ENCODE results near the gene SFTPD. TPM values are rescaled to one million over a fixed set of nuclear protein-coding genes. Genes with fewer than 3 reads are reported as not detected.
"Not testable (repeated sequence)": the region's sequence is repeated elsewhere in the genome, so short reads cannot be mapped to it uniquely, and the experiment has no call there.

SFTPD gene
- total RNA-seq, 3 donors from 2014 or later = 0.29 to 0.40 (median 0.33) TPM

- Mint-ChIP-seq H3K36me3 (ENCODE audit: insufficient read depth) (no peaks in the 10 kb centered on the region), H3K9me3 (no peaks in the 10 kb centered on the region)
- DNase-seq = no peak
Observed at GRCh38 chr10:79923145-79923544, 25.8 kb downstream of the SFTPD start.

GRCh38 chr10:79922011-79922412, 26.9 kb downstream of the SFTPD start:
- H3K4me1 Mint-ChIP-seq (ENCODE audit: low read depth); DNase-seq; H3K9me3 Mint-ChIP-seq; H3K36me3 Mint-ChIP-seq (ENCODE audit: insufficient read depth); H3K4me3 Mint-ChIP-seq; H3K27me3 Mint-ChIP-seq (ENCODE audit: low read depth): not testable (repeated sequence)
- peak; percentile 21 to 31 for ATAC-seq

More at GRCh38 chr10:79923145-79923544, 25.8 kb downstream of the SFTPD start:
- H3K27me3 Mint-ChIP-seq (ENCODE audit: low read depth) = peaks cover 1% of the 10 kb centered on the region
- no peak for ATAC-seq
- H3K4me3 Mint-ChIP-seq = no peak overlapping the region
- peaks cover 7% of the 10 kb centered on the region for H3K4me1 Mint-ChIP-seq (ENCODE audit: low read depth)

GRCh38 chr10:79915838-79916237, 33.1 kb downstream of the SFTPD start:
- not testable (repeated sequence) for H3K27me3 Mint-ChIP-seq (ENCODE audit: low read depth); H3K4me1 Mint-ChIP-seq (ENCODE audit: low read depth); ATAC-seq; DNase-seq; H3K9me3 Mint-ChIP-seq; H3K36me3 Mint-ChIP-seq (ENCODE audit: insufficient read depth); H3K4me3 Mint-ChIP-seq

- DNase-seq; ATAC-seq; H3K4me1 Mint-ChIP-seq (ENCODE audit: low read depth); H3K4me3 Mint-ChIP-seq; H3K36me3 Mint-ChIP-seq (ENCODE audit: insufficient read depth); H3K9me3 Mint-ChIP-seq: not testable (repeated sequence)
- peaks cover 11% of the 10 kb centered on the region for H3K27me3 Mint-ChIP-seq (ENCODE audit: low read depth)
Observed at GRCh38 chr10:79914512-79914911, 34.4 kb downstream of the SFTPD start.

- Mint-ChIP-seq H3K36me3 (ENCODE audit: insufficient read depth) (no peaks in the 10 kb centered on the region), H3K4me3 (no peak overlapping the region), H3K27me3 (ENCODE audit: low read depth) (peaks cover 25% of the 10 kb centered on the region), H3K4me1 (ENCODE audit: low read depth) (no peaks in the 10 kb centered on the region), H3K9me3 (no peaks in the 10 kb centered on the region)
- DNase-seq (no peak), ATAC-seq (no peak)
Observed at GRCh38 chr10:79910836-79911235, 38.1 kb downstream of the SFTPD start.

GRCh38 chr10:79910344-79910743, 38.6 kb downstream of the SFTPD start:
- peaks cover 30% of the 10 kb centered on the region for H3K27me3 Mint-ChIP-seq (ENCODE audit: low read depth)
- DNase-seq (no peak), ATAC-seq (no peak)
- H3K36me3 Mint-ChIP-seq (ENCODE audit: insufficient read depth) = no peaks in the 10 kb centered on the region
- H3K4me1 Mint-ChIP-seq (ENCODE audit: low read depth) = peaks cover 3% of the 10 kb centered on the region
- H3K9me3 Mint-ChIP-seq = no peaks in the 10 kb centered on the region
- H3K4me3 Mint-ChIP-seq = no peak overlapping the region

- no peak for DNase-seq
- peaks cover 19% of the 10 kb centered on the region for H3K4me1 Mint-ChIP-seq (ENCODE audit: low read depth)
- H3K27me3 Mint-ChIP-seq (ENCODE audit: low read depth) = peaks cover 55% of the 10 kb centered on the region
- H3K4me3 Mint-ChIP-seq = peak overlapping the region; percentile 86
- peak; percentile 70 for ATAC-seq
- no peaks in the 10 kb centered on the region for H3K36me3 Mint-ChIP-seq (ENCODE audit: insufficient read depth)
- H3K9me3 Mint-ChIP-seq = no peaks in the 10 kb centered on the region
Observed at GRCh38 chr10:79905322-79906314, 43.3 kb downstream of the SFTPD start.

- peak overlapping the region; percentile 86 for H3K4me3 Mint-ChIP-seq
- peaks cover 53% of the 10 kb centered on the region for H3K27me3 Mint-ChIP-seq (ENCODE audit: low read depth)
- peak; percentile 41 for DNase-seq
- peaks cover 19% of the 10 kb centered on the region for H3K4me1 Mint-ChIP-seq (ENCODE audit: low read depth)
- H3K36me3 Mint-ChIP-seq (ENCODE audit: insufficient read depth) = no peaks in the 10 kb centered on the region
- H3K9me3 Mint-ChIP-seq = no peaks in the 10 kb centered on the region
- ATAC-seq = peak; percentile 87 to 88
Observed at GRCh38 chr10:79904671-79905321, 44.1 kb downstream of the SFTPD start.

GRCh38 chr10:79901571-79901970, 47.3 kb downstream of the SFTPD start:
- not testable (repeated sequence) for ATAC-seq; H3K36me3 Mint-ChIP-seq (ENCODE audit: insufficient read depth); H3K9me3 Mint-ChIP-seq; DNase-seq; H3K4me3 Mint-ChIP-seq
- Mint-ChIP-seq H3K4me1 (ENCODE audit: low read depth) (peaks cover 19% of the 10 kb centered on the region), H3K27me3 (ENCODE audit: low read depth) (peaks cover 52% of the 10 kb centered on the region)

GRCh38 chr10:79898597-79899325, 50.1 kb downstream of the SFTPD start:
- no peak overlapping the region for H3K4me3 Mint-ChIP-seq
- H3K36me3 Mint-ChIP-seq (ENCODE audit: insufficient read depth) = no peaks in the 10 kb centered on the region
- H3K9me3 Mint-ChIP-seq = no peaks in the 10 kb centered on the region
- peaks cover 3% of the 10 kb centered on the region for H3K4me1 Mint-ChIP-seq (ENCODE audit: low read depth)
- ATAC-seq = no peak
- H3K27me3 Mint-ChIP-seq (ENCODE audit: low read depth) = peaks cover 36% of the 10 kb centered on the region
- no peak for DNase-seq

- H3K27me3 Mint-ChIP-seq (ENCODE audit: low read depth) = peaks cover 35% of the 10 kb centered on the region
- not testable (repeated sequence) for H3K4me1 Mint-ChIP-seq (ENCODE audit: low read depth); DNase-seq; ATAC-seq; H3K4me3 Mint-ChIP-seq; H3K9me3 Mint-ChIP-seq; H3K36me3 Mint-ChIP-seq (ENCODE audit: insufficient read depth)
Observed at GRCh38 chr10:79892896-79893295, 56.0 kb downstream of the SFTPD start.

- Mint-ChIP-seq H3K27me3 (ENCODE audit: low read depth) (peaks cover 34% of the 10 kb centered on the region), H3K9me3 (no peaks in the 10 kb centered on the region), H3K4me1 (ENCODE audit: low read depth) (no peaks in the 10 kb centered on the region), H3K4me3 (no peak overlapping the region), H3K36me3 (ENCODE audit: insufficient read depth) (no peaks in the 10 kb centered on the region)
- no peak for DNase-seq
- ATAC-seq = no peak
Observed at GRCh38 chr10:79890469-79890868, 58.4 kb downstream of the SFTPD start.

- H3K9me3 Mint-ChIP-seq; H3K36me3 Mint-ChIP-seq (ENCODE audit: insufficient read depth); DNase-seq; H3K4me3 Mint-ChIP-seq; H3K4me1 Mint-ChIP-seq (ENCODE audit: low read depth): not testable (repeated sequence)
- peaks cover 36% of the 10 kb centered on the region for H3K27me3 Mint-ChIP-seq (ENCODE audit: low read depth)
- ATAC-seq = peak; percentile 21 to 30
Observed at GRCh38 chr10:79888984-79889383, 59.9 kb downstream of the SFTPD start.
